Glomerular visceral epithelial cell (primary cell): ENCODE results near the gene GRM6.
A peak's percentile ranks its signal among the peaks of the same experiment; 100 is the strongest.

ENCODE experiments used
- DNase-seq: peaks from one replicate; pipeline ENCODE4 v3.0.0-alpha.2; 2016; ENCODE audit errors: extremely low spot score

Gene GRM6

DNA sequence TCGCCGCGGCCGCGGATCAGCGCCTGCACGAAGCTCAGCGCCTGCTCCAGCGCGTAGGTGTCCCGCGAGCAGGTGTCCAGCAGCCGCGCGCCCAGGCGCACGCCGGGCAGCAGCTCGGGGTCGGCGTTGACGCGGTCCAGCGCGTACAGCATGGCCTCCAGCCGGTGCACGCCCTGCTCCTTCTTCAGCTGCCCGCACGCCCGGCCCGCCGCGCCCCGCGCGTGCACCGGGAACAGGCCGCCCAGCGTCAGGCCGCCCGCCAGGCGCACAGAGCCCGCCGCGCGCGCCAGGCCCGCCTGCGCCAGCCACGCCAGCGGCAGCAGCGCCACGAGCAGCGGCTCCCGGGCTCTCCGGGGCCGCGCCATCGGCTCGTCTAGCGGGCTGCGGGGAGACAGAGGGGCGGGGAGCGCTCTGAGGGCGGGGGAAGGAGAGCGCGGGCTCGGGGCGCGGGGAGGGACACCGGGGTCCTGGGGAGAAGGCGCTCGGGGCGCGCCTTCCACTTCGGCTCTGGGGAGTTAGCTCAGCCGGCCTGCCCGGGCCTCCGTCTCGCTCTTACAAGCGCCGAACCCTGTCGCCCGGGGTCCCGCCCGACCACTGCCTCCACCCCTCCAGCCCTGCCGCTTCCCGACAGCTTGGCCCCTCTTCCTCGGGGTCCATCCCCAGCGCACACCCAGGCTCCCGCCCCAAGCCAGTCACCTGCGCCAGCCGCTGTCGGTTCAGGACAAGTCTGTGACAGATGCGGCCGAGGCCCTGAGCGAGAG is at the start of gene GRM6:
Gene GRM6, minus strand, starts transcription at position 741 of the 761 bp plus-strand sequence. Its CDS starts 376 bp downstream, at position 365.
- DNase-seq = no peak

DNA sequence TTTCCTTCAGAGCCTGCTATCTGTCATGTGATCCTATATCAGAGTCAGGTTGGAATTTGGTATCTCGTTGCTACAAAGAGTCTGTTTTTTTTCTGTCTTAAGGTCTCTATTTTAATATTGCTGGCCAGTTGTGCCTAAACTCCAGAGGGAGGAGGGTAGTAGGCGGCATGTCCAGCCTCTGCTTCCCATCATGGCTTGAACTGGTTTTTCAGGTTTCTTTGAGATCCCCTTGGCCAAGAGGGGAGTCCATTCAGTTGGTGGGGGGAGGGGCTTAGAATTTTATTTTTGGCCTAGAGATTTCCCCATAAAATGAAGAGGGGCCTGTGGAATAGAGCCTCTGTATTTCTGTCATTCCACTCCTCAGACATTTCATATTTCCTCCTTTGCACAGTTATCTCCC is 49.6 kb upstream of the GRM6 start:
- DNase-seq = no peak

DNA sequence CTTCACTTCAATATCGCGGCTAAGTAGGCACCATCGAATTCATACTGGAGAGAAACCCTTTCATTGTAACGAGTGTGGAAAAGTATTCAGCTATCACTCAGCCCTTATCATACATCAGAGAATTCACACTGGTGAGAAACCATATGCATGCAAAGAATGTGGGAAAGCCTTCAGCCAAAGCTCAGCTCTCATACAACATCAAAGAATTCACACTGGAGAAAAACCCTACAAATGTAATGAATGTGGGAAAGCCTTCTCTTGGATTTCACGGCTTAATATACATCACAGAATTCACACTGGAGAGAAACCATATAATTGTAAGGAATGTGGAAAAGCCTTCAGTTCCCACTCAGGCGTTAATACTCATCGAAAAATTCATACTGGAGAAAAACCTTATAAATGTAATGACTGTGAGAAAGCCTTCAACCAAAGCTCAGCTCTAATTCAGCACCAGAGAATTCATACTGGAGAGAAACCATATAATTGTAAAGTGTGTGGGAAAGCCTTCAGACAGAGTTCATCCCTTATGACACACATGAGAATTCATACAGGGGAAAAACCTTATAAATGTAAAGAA is 38.0 kb upstream of the GRM6 start:
- no peak for DNase-seq

DNA sequence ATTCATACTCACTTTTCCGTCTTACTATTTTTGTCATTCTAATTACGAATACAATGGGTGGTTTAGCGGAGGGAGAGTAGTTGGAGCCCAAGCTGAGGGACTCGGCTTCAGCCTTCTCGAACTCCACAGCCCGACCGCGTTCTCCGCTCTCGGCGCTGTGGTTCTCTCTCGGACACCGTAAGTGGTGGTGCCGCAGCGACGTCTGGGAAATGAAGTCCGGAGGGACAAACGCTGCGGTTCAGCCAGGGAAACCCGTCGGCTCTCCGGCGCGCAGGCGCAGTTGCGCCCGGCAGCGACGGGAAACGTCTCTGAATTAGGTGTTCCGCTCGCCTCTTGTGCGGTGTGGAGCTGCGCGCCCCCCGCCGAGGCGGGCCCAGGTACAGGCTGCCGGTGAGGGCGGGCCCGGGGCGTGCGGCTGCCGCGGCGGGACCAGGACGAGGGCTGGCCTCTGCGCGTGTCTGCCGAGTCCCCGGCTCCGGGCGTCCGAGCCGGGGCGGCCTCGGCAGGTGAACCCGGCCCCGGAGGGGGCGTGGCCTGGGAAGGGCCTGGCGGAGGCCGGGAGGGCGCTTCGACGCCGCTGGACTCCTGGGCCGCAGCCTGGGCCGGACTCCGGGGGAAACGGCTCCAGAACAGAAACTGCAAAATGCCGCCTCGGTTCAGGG is 28.5 kb upstream of the GRM6 start, which contains the start of gene ZNF879:
Gene ZNF879, plus strand, starts transcription at position 277 of the 662 bp plus-strand sequence. CDS start 1,201 bp downstream, outside the sequence.
- DNase-seq = peak; percentile 16

DNA sequence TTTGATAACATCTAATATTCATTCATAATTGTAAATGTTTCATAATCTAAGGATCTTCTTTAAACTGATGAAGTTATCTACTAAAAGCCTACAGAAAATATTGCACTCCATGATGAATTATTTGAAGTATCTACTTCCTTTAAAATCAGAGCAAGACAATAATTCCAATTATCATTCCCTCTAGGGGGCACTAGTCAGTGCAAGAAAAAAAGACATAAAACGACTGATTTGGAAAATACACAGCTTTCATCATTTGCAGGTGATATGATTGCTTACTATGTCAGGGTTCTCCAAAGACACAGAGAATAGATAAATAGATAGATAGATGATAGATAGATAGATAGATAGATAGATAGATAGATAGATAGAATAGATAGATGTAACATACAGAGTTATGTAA is 13.5 kb upstream of the GRM6 start:
- no peak for DNase-seq

DNA sequence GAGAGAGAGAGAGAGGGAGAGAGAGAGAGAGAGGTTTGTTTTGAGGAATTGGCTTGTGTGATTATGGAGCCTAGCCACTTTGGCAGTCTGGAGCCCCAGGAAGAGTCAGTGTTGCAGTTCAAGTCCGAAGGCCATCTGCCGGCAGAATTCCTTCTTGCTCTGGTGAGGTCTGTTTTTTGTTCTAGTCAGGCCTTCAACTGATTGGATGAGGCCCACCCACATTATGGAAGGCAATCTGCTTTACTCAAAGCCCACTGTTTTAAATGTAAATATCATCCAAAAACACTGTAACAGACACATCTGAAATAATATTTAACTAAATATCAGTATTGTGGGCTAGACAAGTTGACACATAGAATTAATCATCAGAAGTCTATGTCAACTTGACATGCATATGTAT is 11.4 kb upstream of the GRM6 start:
- DNase-seq = no peak

DNA sequence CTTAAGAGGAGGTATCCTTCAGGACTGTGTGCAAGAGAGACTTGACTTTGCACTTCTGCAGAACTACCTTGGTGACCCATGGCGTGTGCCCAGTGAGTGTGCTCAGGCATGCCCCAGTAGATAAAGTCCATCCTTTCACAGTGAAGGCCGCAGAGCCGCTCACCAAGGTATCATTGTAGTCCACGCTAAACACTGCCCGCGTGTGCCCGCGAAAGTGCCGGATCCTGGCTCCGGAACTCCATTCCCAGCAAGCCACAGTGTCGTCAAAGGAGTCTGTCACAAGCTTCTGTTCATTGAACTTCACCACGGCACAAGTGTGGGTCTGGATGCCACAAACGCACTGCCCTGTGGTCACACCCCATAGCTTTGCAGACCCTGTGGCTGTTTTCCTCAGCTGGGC is 3.3 kb upstream of the GRM6 start:
- DNase-seq = no peak

DNA sequence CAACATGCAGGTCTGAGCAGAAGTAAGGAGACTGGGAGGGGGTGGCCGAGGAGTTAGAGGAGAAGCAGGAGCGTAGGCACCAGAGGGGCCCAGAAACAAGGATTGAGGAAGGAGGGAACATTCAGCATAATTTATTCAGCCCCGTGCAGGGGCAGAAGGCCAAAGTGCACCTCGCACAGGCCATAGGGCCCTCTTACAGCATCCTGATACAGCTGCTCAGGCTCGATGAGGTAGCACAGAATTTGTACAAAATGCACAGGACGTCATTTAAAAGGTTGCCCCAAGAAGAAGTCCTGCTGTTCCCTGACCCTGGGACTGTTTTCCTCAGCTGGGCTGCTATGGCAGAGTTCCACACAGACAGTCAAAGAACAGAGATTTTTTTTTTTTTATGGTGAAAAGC is 2.1 kb upstream of the GRM6 start:
- no peak for DNase-seq

DNA sequence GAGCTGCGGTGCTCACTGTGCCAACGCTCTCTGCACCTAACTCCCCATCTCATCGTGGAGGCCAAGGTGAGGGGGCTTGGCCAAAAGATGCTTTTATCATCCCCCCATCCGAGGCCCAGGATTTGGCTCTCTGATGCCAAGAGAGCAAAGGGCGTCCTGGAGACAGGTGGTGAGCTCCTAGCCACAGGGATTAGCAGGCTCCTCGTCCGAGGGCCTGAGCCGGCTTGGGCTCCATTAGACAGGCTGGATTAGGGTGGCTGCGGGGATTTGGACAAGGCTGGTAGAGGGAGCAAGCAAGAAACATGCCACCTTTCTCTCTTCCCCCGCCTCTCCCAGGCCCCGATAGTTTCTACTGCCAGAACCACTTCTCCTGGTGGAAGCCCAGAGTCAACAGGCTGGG is 1.0 kb upstream of the GRM6 start:
- no peak for DNase-seq

DNA sequence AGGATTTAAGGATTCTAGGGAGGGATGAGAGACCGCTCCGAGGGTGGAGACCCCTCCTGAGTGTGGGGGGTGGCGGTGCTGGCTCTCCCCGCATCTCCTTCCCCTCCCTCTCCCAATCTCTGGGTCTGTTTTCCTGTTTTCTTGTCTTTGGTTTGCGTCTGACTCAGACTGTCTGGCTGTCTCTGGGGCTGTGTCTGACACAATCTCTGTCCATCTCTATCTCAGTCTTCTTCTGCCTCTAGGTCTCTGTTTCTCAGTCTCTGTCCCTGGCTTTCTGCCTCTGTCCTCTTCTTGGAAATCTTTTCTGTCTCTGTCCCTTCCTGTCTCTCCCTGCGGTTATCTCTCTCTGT is 196 bp upstream of the GRM6 start:
- no peak for DNase-seq

DNA sequence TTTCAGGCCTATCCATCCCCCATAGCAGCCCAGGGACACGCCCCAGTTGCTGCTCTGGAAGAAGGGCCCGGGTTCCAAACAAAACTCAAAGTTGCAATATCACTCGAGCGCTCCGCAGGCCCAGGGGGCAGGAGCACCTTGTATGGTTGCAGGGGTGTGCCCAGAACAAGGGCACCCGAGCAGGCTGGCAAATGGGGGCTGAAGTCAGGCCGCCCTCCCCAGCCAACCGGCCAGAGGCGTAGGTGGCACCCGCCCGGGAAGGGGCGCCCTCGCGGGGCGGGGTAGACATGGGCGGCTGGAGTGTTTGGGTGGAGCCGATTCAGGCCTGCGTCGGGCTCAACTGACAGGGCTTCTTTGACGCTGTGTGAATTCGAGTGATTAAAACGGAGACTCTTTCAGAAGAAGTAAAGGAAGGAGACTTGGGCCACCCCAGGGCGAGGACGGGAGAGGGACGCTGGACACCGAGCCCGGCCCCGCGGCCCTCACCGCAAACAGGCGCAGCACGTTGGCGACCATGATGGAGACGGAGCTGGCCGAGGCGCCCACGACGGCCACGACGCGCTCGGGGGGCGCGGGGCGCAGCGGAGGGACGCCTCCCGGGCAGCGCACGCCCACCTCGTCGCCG is 1.1 kb downstream of the GRM6 start:
- DNase-seq = no peak

DNA sequence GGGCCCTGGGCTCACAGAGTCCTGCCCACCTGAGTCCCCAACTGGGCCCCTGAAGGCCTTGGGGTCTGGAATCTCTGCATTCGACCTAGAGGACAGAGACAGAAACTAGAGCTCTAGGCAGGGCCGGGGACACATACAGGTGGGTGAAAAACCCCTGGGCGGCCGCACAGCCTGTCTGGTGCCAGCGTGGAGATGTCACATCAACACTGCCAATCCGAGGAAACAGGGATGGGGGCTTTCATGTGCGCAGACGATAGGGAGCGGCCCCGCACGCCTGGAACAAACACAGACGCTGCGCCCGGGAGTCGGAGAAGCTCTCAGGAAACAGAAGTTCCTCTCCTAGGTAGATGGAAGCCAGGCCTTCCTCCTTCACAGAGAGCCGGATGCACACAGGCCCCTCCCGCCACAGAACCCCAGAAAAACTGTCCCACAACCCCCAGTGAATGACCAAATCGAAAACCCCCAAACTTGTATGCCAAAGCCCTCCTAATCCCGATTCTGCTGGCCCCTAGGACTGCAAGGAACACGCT is 1.8 kb downstream of the GRM6 start:
- no peak for DNase-seq

DNA sequence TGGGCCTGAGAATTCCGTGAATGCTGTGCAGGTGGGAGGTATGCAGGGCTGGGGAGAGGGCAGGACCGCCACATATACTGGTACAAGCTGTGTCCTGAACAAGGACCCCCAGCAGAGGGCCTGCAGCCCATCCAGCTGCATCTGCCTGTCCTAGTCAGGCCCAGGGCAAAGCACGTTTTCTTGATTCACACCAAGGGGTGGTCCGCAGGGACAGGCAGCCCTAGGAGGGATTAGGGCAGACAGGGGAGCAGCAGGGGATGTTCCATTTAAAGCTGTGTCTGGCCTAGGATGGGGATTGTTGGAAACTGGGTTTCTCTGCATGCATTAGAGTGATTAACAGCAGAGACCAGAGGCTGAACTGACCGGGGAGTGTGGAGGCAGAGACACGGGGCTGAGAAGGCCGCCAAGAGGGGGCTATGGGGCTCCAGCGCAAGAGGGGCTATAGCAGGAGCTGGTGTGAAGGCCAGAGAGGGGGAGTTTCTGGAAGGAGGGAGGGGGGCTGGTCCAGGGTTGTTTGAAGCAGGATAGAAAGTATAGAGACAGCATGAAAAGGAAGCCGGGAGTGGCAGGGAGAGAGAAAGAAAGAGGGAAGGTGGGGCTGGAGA is 2.7 kb downstream of the GRM6 start:
- no peak for DNase-seq

DNA sequence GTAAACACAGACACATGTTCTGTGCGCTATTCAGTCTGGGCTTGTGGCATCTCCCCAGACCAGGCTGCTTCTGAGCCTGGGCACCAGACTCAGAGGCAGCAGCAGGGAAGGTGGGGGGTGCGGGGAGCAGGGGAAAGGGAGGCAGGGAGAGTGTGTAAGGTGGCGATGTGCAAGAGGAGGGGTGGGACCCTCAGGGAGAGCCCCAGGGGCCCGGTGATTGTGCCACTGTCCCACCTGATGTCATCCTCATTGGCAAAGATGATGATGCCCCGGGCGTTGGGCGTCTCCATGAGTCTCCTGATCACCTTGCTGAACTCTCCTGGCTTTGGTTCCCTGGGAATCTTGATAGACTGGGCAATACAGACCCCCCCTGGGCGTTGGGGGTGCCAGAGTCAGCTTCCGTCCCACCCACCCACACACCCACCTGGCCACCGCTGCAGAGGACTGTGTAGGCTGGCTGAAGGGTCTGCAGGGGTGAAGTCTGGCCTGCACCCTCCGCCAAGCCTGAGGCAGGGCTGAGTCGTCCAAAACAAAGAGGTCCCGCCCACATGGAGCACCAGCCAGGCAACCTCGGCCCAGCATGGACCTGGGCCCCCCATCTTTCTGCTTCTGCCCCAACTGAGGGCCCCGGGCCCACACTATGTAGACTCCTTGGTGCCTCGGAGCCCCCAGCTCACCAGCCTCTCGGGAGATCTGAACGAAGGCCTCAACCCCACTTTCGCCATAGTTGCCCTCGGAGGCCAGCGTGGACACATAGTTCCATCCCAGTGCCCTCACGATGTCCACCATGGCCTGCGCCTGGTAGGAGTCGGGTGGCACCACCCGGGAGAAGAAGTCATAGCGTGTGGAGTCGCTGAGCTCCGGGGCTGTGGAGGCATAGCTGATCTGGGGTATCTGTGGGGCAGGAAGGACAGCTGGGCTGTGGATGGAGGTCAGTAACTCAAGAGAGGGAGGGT is 3.7 kb downstream of the GRM6 start:
- no peak for DNase-seq

DNA sequence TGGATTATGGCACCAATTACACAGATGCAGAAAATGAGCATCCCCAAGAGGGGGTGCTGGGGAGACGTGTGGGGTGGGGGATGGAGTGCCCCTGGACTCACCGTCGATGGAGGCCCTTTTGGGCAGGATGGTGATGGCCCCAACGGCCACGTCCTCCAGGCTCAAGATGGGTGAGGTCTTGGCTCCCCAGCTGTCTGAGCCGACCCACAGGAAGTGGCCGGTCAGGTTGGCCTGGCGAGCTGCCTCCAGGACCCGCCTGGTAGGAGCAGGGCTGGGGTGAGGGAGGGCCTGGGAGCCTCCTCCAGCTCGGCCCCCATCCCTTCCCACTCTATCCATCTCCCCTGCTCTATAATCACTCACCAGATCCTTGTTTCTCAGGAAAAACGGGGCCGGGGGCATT is 4.6 kb downstream of the GRM6 start:
- no peak for DNase-seq

DNA sequence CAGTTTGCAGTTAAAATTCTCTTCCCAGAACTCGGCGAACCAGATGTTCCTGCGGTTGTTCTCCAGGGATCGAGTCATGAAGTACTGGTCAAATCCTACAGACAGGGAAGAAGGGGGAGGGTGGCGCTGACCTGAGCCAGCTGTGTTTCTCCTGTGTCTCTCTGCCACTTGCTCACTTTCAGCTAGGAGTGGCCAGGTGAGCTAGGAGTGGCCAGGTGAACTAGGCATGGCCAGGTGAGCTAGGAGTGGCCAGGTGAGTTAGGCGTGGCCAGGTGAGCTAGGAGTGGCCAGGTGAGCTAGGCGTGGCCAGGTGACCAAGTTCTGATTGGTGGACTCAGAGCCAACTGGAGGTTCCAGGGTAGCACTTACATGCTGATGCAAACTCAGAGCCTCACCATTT is 5.8 kb downstream of the GRM6 start:
- no peak for DNase-seq

DNA sequence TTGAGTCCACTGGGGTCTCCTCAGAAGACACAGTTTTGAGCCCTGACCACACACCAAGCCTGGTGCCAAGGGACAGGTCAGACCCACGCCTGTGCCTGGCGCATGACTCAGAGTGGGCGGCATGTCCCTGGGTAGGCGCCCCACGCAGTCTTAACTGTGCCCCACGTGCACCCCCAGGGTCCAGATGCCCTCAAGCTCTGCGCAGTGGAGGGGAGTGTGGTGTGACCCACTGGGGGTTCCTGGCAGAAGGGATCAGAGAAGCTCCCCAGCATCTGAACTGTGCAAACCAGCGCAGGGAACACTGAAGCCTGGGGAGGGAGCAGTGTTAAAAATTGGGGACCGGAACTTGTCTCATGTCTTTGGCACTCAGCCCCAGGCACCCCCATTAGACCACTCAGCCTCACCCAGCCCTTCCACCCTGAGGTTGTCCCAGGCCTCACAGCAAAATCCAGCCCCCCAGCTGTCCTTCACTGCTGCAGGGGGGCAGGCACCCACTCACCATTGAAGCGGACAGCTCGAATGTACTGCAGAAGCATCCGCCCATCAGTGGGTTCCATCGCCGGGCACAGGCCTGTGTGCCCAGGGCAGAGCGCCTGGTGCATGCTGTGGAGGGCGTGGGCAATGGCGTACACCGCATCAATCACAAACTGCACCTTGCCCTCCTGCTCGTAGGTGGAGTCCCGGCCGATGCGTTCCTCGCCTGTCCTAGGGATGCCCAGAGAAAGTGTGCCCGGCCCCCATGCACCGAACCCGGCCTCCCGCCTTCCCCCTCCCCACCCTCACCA is 6.5 kb downstream of the GRM6 start:
- DNase-seq = no peak

DNA sequence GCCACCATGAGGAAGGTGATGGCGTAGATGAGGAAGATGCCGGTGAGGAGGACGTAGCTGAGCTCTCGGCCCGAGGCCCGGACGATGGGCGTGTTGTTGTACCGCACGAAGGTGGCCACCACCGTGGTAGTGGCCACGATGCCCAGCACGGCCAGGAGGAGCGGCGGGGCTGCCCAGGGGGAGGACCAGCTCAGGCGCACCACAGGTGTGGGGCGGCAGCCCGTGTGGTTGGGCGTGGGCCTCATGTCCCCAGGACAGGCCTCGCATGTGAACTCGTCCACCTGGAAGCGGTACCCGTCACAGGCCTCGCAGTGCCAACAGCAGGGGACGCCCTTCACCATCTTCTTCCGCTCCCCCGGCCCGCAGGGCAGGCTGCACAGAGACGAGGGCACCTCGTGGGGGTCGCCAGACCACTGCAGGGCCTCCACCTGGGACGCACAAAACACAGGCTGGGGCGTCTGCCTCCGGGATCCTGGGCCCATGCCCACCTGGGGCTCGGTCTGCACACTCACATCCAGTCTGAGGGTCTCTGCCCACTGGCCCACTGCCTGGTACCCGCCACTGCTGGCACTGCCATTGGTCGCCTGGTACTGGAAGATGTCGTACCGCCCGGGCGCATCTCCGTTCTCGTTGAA is 8.7 kb downstream of the GRM6 start:
- DNase-seq = no peak
